ENCODE measurements around the gene BSND.
A peak's percentile ranks its signal among the peaks of the same experiment; 100 is the strongest.

The BSND gene

DNA sequence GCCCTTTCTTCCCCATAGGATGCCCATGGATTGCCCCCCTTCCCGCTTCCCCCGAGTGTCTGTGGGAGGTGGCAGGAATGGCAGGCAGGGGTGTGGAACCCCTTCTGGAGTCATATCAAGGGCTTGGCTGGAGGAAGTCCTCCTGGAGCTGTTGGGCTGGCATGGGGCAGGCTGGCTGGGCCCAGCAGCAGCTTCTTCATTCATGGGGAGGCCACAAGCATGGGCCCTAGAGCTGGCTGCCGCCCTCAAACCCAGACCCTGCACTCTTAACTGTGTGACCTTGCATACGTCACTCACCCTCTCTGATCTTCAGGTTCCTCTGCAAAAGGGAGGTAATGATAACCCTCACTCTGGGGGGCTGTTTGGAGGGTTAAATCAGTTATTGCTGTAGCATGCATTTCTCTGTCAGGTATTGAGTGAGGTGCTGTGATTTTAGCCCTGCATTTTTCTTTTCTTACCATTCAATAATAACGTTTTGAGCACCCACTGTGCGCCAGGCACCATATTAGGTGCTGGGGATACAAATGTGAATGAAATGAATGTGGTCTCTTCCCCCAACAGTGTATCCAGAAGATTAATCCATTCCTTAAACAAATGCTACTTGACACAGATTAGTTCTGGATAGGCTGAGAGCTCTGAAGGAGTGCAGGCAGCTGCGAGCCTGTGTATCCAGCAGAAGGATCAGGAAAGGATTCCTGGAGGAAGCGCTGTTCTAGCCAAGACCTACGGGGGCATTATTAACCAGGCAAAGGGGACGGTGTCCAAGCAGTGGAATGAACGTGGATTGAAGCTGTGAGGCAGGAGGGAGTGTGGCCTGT, 49.9 kb downstream of the BSND start:
- DNase-seq (ENCODE audit: low read depth): no peak

- no peak for DNase-seq (ENCODE audit: low read depth)
Observed at GRCh38 chr1:55049271-55049913, 50.7 kb downstream of the BSND start.

- no peak for DNase-seq (ENCODE audit: low read depth)
Observed at GRCh38 chr1:55049914-55050278, 51.2 kb downstream of the BSND start.

GRCh38 chr1:55050283-55050682, 51.5 kb downstream of the BSND start:
- DNase-seq (ENCODE audit: low read depth): peak; percentile 44

DNA sequence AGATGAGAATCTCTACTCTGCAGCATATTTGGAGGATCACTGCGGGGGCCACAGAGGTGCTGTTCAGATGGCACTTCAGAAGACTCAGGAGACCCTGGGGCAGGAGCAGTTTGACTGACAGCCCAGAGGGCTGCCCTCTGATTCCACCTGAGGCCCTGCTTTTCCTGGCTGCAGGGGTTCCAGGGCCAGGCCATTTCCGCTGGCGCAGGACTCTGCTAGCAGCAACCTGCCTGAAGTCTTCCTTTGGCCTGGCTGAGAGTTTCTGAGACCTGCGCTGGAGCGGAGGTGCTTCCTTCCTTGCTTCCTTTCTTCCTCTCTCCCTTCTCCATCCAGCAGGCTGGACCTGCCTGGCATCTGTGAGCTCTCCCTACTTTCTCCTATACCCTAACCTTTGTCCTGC, 52.4 kb downstream of the BSND start:
- DNase-seq (ENCODE audit: low read depth): no peak

DNA sequence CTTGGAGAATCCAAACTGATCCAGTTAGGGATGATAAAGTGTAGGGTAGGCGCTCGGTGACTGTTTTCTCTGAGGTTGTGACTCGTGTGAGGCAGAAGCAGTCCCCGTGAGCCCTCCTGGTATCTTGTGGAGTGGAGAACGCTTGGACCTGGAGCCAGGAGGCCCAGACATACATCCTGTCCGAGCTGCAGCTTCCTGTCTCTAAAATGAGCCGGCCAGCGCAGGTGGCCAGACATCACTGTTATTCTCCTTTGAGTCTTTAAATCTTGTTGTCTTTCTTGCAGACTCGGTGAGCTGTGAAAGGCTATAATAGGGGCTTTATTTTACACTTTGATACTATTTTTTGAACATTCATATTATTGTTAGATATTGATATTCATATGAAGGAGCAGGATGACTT, 52.9 kb downstream of the BSND start:
- no peak for DNase-seq (ENCODE audit: low read depth)

- DNase-seq (ENCODE audit: low read depth): no peak
Observed at GRCh38 chr1:55052221-55053142, 53.7 kb downstream of the BSND start.

GRCh38 chr1:55053265-55053954, 54.7 kb downstream of the BSND start:
- no peak for DNase-seq (ENCODE audit: low read depth)

DNA sequence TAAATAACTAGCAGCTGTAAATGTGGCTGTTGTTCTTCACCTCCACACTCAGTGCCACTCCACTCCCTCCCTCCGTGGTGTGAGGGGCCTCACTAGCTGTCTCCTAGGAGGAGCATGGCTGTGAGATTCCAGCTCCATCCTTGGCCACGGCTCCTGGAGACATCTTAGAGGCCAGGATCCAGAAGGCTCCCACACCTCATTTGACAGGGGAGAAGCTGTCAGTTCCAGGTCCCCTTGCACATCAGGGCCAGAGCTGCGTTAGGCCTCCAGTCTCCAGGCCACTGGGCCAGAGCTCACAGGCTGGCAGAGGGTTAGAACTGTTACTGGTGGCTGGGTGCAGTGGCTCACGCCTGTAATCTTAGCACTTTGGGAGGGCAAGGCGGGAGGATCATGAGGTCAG, 55.7 kb downstream of the BSND start:
- no peak for DNase-seq (ENCODE audit: low read depth)

- no peak for DNase-seq (ENCODE audit: low read depth)
Observed at GRCh38 chr1:55055084-55055882, 56.5 kb downstream of the BSND start.

GRCh38 chr1:55055951-55056631, 57.4 kb downstream of the BSND start:
- DNase-seq (ENCODE audit: low read depth): no peak

- no peak for DNase-seq (ENCODE audit: low read depth)
Observed at GRCh38 chr1:55056632-55056992, 57.9 kb downstream of the BSND start.

- no peak for DNase-seq (ENCODE audit: low read depth)
Observed at GRCh38 chr1:55057270-55057955, 58.7 kb downstream of the BSND start.

DNA sequence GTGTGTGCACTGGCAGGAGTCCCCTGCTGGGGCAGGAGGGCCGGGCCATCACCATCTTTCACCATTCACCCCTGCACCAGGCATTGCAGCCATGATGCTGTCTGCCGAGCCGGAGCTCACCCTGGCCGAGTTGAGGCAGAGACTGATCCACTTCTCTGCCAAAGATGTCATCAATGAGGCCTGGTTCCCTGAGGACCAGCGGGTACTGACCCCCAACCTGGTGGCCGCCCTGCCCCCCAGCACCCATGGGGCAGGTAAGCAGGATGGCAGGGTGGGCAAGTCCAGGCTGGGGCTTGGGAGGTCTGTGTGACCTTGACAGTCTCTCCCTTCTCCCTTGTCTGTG, 59.2 kb downstream of the BSND start:
- DNase-seq (ENCODE audit: low read depth): no peak

GRCh38 chr1:55059302-55060132, 60.8 kb downstream of the BSND start:
- no peak for DNase-seq (ENCODE audit: low read depth)

DNA sequence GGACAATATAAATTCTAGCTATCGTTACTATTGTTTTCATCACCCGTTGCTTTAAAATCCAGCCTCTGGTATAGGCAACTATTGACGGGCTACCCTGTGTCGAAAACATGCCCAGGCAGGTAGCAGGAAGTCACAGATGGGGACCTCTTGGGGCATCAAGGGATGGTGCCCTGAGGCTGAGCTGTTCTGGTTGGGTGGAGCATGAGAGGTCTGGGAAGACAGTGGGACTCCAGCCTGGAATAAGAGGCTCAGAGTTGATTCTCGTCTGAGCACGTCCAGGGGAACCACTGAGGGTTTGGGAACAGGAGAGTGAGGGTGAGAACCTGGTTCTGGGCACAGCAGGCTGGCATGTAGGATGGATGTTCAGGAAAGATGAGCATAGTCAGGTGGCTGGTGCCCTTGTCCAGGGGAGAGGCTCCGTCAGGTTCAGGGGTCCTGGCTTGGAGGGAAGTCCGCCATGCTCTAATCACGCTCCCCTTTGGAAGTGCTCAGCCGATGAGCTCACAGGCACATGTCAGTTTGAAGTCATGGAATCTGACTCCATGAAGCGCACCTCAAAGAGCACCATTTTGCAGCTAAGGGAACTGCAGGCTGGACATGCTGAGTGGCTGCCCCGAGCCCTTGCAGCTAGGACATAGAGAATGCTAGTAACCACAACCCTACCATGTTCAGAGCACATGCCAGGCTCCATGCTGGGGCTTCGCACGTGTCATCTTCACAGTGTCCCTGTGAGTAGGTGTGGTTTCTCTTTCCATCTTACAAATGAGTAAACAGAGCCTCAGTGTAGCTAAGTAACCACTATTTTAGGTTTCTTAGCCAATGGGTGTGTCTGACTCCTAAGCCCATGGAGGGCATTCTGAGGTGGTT, 61.6 kb downstream of the BSND start:
- DNase-seq (ENCODE audit: low read depth): no peak

DNA sequence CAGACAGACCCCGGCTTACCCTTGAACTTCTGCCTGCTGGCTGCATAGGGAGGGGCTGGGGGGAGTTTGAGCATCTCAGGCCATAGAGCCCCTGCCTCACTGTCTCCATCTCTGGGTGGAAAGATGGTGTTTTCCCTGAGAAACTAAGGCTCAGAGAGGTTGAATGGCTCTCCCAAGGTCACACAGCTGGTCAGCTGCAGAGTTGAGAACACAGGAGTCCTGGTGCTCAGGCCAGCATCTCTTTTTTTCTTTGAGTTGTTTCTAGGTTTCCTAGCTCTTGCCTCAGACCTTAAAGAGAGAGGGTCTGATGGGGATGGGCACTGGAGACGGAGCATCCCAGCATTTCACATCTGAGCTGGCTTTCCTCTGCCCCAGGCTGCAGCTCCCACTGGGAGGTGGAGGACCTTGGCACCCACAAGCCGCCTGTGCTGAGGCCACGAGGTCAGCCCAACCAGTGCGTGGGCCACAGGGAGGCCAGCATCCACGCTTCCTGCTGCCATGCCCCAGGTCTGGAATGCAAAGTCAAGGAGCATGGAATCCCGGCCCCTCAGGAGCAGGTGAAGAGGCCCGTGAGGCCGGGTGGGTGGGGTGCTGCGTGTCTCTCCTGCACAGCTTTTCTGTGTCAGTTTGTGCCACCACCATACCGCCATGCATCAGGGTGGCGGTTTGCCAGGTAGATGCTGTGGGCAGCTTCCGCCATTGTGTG, 62.4 kb downstream of the BSND start:
- DNase-seq (ENCODE audit: low read depth): no peak
